ENCODE data around the gene SLC7A4.

Gene SLC7A4

DNA sequence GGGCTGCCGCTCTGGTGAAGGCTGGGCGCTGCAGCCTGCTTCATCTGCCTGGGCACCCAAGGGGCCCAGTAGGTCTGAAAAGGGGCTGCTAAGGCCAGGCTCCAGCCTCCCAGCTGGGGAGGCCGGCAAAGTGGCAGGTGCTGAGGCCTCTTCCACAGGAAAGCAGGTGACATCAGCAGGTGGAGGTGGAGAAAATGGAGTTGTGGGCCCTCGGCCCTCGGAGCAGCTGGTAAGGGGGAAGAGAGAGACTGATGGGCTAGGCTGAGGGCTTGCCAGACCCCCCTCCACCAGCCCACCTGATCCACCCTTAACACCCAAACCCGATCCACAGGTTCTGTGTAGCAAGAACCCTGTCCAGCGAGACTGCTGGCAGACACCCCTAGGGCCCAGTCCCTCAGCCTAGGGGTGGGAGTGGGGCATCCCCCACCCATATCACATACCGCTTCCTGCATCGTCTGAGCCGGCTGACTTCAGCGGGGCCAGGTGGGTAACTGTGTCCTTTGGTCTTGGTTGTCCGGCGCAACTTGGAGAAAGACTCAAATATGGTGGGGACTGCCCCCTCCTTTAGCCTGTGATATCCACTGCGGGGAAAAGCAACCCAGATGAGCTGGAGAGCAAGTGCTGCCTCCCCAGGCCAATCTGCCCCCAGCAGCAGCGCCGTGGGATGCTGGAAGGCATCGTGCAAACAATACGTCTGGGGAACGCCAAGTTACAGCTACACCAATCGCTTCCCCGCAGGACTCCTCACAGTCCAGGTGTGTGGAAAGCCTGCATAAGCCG is 32.0 kb downstream of the SLC7A4 start:
- TF ChIP-seq, protein P1, sequence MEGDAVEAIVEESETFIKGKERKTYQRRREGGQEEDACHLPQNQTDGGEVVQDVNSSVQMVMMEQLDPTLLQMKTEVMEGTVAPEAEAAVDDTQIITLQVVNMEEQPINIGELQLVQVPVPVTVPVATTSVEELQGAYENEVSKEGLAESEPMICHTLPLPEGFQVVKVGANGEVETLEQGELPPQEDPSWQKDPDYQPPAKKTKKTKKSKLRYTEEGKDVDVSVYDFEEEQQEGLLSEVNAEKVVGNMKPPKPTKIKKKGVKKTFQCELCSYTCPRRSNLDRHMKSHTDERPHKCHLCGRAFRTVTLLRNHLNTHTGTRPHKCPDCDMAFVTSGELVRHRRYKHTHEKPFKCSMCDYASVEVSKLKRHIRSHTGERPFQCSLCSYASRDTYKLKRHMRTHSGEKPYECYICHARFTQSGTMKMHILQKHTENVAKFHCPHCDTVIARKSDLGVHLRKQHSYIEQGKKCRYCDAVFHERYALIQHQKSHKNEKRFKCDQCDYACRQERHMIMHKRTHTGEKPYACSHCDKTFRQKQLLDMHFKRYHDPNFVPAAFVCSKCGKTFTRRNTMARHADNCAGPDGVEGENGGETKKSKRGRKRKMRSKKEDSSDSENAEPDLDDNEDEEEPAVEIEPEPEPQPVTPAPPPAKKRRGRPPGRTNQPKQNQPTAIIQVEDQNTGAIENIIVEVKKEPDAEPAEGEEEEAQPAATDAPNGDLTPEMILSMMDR (IDR thresholded peaks at IDR 0.05): no peak

DNA sequence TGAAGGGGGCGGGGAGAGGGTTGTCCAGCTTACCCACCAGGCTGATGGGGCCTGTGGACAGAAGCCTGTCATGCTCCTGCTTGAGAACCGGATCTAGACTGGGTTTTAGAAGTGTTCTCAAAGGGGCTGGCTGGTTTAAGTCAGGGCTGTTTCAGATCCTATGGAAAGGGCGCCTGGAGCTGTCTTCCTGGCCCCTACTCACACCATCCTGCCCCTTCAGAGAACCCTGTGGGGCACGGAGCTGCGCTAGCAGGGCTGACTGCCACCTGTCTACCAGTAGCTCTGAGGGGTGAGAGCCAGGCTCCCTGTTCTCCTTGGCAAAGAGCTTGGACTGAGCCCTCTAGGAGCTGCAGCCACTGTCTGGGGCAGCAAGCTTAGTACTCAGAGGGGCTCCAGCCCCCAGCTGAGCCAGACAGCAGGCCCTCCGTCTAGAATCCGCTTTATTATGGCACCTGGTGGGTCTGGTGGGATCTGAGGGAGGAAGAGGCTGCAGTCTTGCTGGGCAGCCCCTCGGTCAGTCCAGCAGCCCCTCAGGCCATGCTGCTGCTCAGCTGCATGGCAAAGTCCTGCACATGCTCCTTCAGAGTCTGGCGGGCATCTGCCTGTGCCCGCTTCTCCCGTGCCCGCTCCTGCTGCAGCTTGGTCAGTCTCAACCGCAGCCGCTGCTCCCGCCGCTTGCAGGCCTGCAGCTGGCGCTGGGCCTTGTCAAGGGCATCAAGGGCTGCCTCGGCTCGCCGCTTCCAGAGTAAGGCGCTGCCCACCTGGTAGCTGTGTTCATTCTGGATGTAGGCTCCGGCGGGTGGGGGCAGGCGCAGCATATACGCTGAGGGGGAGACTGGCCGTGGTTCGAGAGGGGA is 32.8 kb downstream of the SLC7A4 start:
- TF ChIP-seq, protein P1 (IDR thresholded peaks at IDR 0.05): no peak

DNA sequence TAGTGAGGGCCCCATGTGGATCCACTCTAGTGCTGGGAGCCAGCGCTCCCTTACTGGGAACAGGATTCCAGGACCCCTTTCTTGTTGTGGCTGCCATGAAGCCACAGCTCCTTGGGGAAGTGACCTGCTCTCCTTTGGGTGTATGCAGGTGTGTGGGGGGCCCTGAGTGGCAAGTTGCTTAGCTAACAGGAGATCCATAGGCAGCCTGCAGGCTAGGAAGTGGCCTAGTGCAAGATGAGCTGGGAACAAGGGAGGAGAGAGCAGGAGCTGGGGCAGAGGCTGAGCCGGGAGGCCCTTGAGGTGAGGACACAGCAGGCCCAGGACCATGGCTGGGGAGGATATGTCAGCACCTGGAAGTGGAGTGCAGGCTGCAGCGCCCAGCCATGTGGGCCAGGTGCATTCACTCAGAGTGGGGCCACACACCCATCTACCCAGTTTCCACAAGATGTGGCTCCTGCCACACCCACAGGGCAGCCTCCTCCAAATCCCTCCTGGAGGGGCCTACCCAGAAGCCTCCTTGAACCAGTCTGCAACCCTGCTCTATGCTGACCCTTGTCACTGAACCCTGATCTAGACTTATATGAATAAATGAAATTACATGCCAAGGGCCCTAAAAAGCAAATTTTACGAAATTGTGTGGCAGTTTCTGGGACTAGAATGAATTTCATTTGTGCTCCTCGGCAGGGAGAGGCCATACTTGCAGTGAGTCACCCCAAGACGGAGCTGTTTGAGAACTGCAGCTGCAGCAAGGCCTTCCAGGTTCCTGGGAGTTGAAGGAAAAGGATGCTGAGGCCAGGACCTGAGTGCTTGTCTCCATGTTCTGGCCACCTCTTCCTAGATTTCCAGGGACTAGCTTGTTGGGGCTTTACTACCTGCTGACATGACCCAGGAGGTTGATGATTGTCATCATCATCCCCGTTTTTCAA is 33.7 kb downstream of the SLC7A4 start:
- TF ChIP-seq, protein P1 (IDR thresholded peaks at IDR 0.05): no peak

DNA sequence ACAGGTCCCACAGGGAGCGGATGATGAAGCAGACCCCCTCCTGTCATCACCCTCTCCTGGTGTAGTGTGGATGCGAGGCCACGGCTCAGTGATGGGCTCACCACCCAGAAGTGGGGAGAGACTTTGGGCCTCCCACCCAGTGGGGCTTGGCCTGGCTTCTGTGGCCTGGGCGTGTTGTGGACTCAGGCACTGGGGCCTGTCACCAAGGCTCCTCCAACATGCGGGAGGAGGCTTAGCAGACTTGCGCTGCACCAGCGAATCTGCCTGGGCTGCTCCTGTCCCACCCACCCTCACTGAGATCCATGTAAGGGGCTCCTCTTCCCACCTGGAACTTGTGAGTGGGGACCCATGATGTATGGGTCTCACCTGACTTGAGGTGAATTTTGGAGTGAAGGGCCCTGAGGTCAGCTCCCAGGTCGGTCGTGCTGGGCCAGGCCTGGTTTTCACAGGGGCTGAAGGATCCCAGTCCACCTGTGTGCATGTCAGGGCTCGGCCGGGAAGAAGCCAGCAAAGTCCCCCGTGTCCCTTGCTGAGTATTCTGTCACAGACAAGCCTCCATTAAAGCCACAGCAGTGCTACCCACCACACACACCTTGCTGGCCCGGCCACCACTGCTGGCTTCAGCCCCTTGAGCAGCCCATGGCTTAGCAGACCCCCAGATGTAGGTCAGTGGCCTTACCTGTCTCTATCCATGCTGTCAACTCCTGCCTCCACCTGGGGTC is 34.7 kb downstream of the SLC7A4 start:
- TF ChIP-seq, protein P1 (IDR thresholded peaks at IDR 0.05): no peak

DNA sequence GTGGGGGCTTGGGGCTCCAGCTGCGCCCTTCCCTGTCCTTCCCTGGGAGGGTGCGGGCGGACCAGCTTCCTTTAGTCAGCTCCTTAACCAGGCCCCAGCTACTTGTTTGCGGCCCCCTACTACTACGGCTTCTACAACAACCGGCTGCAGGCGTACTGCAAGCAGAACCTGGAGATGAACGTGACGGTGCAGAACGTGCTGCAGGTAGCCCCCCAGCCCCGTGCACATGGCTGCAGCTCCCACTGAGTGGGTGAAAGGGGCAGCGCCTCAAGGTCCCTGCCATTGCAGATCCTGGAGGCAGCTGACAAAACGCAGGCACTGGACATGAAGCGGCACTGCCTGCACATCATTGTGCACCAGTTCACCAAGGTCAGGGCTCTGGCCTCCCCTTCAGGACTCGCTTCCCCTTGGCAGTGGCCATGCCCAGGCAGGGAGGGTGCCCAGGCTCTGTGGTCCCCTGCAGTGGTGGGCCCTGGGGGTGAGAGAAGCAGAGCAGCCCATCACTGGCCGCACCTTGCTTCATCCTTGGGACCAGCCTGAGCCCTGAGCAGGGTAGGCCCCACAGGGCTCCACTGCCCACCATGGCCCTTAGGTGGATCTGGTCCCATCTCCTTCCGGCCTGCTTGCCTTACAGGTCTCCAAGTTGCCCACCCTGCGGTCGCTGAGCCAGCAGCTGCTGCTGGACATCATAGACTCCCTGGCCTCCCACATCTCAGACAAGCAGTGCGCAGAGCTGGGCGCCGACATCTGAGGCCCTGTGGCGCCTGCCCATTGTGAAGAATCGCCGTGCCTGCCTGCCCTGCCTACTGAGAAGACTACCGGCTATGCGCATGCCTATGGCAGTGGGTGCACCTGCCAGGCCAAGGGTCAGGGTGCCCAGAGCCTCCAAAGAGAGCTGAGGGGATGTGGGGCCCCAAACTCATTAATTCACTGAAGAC is 35.5 kb downstream of the SLC7A4 start:
- TF ChIP-seq, protein P1 (IDR thresholded peaks at IDR 0.05): no peak

DNA sequence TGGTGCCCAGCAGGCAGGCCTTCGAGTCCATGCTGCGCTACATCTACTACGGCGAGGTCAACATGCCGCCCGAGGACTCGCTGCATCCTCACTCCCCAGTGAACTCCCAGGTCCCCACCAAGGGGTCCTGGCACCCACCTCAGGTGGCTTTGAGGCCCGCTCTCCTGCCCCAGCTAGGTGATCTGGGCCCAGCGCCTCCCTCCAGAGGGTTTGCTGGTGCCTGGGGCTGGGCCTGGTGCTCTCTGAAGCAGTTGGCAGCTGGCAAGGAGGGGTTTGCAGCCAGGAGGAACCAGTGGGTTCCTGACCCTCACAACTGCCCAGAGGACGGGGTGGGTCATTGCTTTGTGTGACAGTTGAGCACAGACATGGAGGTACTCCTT is 36.3 kb downstream of the SLC7A4 start:
- TF ChIP-seq, protein P1 (IDR thresholded peaks at IDR 0.05): no peak
